GM18511 (cell line): ENCODE measurements around the gene MBIP.

Experiments used
- ATAC-seq: cut with Tn5 transposase; IDR thresholded peaks from one replicate; pipeline ENCODE4 v1.9.1; 2021; ENCODE audit warnings: mild to moderate bottlenecking, moderate library complexity; ENCODE audit not compliant: unreplicated experiment

MBIP gene

GRCh38 chr14:36268121-36268520, 52.3 kb downstream of the MBIP start:
- ATAC-seq: no peak

DNA sequence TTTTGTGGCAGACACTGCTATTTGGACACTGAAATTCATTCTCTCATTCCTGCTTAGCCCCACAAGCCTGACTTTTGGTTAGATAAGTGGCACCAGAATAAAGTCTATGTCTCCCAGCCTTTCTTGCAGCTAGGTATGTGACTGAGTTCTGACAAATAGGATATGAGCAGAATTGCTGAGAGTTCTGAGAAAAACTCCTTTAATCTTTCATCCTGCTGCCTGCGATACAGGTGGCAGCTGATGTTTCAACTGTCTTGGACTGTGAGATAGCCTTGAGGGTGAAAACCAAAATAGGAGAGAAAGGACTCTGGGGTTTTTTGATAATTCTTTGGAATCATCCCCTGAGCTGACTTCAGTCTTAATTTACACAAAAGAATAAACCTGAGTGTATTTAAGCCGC, 55.8 kb downstream of the MBIP start:
- no peak for ATAC-seq

DNA sequence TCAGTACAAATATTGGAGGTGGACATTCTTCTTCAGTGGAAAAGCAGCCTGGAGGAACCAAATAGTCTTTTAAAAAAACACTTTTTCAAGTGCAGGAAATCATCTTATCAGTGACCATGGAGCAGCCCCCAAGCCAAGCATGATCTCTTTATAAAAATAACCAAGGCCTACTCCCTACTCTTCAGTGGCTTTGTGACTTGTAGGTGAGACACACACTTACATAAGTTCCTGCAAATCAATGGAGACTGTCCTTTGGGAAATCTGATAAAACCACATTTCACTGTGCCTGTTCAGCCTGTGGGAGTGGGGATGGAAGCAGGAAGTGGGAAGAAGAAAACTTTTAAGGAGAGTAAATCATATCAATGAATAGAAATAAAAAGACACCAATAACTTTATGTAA, 56.3 kb downstream of the MBIP start:
- no peak for ATAC-seq

- ATAC-seq: no peak
These were observed 59.3 kb downstream of the MBIP start for GRCh38 chr14:36260970-36261640.

- ATAC-seq: no peak
These were observed 62.2 kb downstream of the MBIP start for GRCh38 chr14:36258241-36258640.

- no peak for ATAC-seq
These were observed 64.2 kb downstream of the MBIP start for GRCh38 chr14:36256126-36256801.

DNA sequence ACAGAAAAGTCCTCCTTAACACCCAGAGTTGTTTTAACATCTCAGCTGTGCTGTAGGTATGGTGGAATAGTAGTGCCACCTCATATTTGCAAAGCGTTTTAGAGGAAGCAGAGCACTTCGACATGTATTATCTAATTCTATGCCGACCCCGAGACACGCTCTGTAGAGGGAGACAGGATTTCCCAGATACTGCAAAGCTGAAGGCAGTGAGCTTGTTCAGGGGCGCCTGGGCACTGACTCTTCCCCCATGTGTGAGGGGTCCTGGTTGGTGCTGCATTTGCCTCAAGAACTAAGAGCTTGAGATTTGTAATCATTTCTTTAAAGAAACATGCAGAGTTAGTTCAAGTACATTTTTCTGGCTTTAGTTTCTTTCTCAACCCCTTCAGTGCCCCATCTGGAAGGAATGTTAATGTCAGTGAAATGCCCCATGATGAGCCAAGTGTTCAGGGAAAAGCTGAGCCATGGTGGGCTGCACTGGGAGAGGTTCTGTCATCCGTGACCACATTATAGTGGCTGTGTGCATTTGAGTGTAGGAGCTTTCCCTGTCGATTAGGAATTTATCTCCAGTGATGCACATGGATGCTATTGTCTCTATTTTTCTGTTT, 66.3 kb downstream of the MBIP start:
- ATAC-seq: no peak
